Measurements from ENCODE around the gene FAM193B.

FAM193B gene

GRCh38 chr5:177470759-177471536 lies 83.4 kb downstream of the FAM193B start:
- Histone ChIP-seq H3K27ac (ENCODE audit: low read depth, low read length) (no peak overlapping the region), H3K79me1 (ENCODE audit: low read length) (peaks cover 31% of the 10 kb centered on the region), H3K4me1 (ENCODE audit: control insufficient read depth, low read depth, low read length) (peaks cover 26% of the 10 kb centered on the region), H3K9ac (ENCODE audit: low read length) (peak overlapping the region; percentile 37), H3K4ac (ENCODE audit: low read depth, low read length) (no peak overlapping the region), H4K5ac (ENCODE audit: low read length) (no peak overlapping the region), H3K4me3 (ENCODE audit: low read length) (no peak overlapping the region), H3K27me3 (ENCODE audit: insufficient read depth, low read length, poor library complexity) (no peaks in the 10 kb centered on the region), H3K4me2 (ENCODE audit: low read length) (no peak overlapping the region), H2BK5ac (ENCODE audit: low read length) (no peak overlapping the region), H3K56ac (ENCODE audit: low read length) (peak overlapping the region; percentile 27), H4K8ac (ENCODE audit: low read depth, low read length) (no peak overlapping the region), H3K79me2 (ENCODE audit: control insufficient read depth, insufficient read depth, low read length) (peaks cover 45% of the 10 kb centered on the region), H3K23ac (ENCODE audit: low read length) (no peak overlapping the region), H3K36me3 (ENCODE audit: control insufficient read depth, insufficient read depth, low read length) (peaks cover 17% of the 10 kb centered on the region), H2BK120ac (ENCODE audit: low read depth, low read length) (no peak overlapping the region), H2BK15ac (replicated peaks; ENCODE audit: low read depth) (no peak overlapping the region), H3K18ac (ENCODE audit: low read length) (no peak overlapping the region), H2AK5ac (ENCODE audit: low read length) (no peak overlapping the region)
- WGBS (ENCODE audit: extremely low coverage, insufficient coverage, low lambda C conversion rate): no CpG with 5 or more reads among the region's 10 CpGs
- peak; percentile 76 for DNase-seq

Data from mesendoderm (in vitro differentiated cells).